Skeletal muscle tissue (tissue), 4 donors: Measurements from ENCODE around the gene DERL3. TPM values are rescaled to one million over a fixed set of nuclear protein-coding genes. Genes with fewer than 3 reads are reported as not detected.
A peak's percentile ranks its signal among the peaks of the same experiment; 100 is the strongest.

Source experiments
- H3K27ac ChIP-seq: one replicate; pipeline ENCODE4 v1.7.0; 2013; ENCODE audit warnings: mild to moderate bottlenecking, low read depth, low read length, inconsistent platforms
- H3K27me3 ChIP-seq, 3 donors: one replicate each; pipeline ENCODE4 v1.7.0; 2013; ENCODE audit warnings: low read length in 3 of 3; ENCODE audit not compliant: control insufficient read depth in 3 of 3, insufficient read depth in 3 of 3
- H3K36me3 ChIP-seq, 3 donors: one replicate each; pipeline ENCODE4 v1.7.0; 2013; ENCODE audit warnings: low read length in 3 of 3; ENCODE audit not compliant: control insufficient read depth in 3 of 3, insufficient read depth in 3 of 3
- H3K4me1 ChIP-seq, 3 donors: one replicate each; pipeline ENCODE4 v1.7.0; 2013; ENCODE audit warnings: low read length in 3 of 3, mild to moderate bottlenecking in 3 of 3; ENCODE audit not compliant: control insufficient read depth in 3 of 3, insufficient read depth in 3 of 3
- H3K4me3 ChIP-seq, 3 donors: one replicate each; pipeline ENCODE4 v1.7.0; 2013; ENCODE audit warnings: low read length in 3 of 3
- H3K9ac ChIP-seq, 3 donors: one replicate each; pipeline ENCODE4 v1.7.0; 2013; ENCODE audit warnings: low read length in 3 of 3, mild to moderate bottlenecking in 3 of 3, moderate library complexity in 2 of 3, low read depth in 1 of 3
- H3K9me3 ChIP-seq, 3 donors: one replicate each; pipeline ENCODE4 v1.7.0; 2013; ENCODE audit warnings: low read length in 3 of 3; ENCODE audit not compliant: control insufficient read depth in 3 of 3
- total RNA-seq: library from RNA; depleted of rRNA; stranded (reverse); fragments of >200 nt; gene quantifications from one replicate; pipeline ENCODE4 v1.2.3, GENCODE V29; 2014
- donor health status: Osteomylitis.

Gene DERL3
- total RNA-seq, 1 donor from 2014 or later: 1.0 TPM

GRCh38 chr22:23833017-23833751 lies 5.6 kb downstream of the DERL3 start:
- peaks cover 17 to 26% (median 19%) of the 10 kb centered on the region in 3 donors for H3K36me3 ChIP-seq
- peak overlapping the region in 1 of 3 donors; percentile 62 for H3K9ac ChIP-seq
- H3K4me3 ChIP-seq: no peak overlapping the region
- H3K27me3 ChIP-seq: no peaks in the 10 kb centered on the region
- no peaks in the 10 kb centered on the region for H3K9me3 ChIP-seq
- peaks cover 67 to 76% (median 74%) of the 10 kb centered on the region in 3 donors for H3K4me1 ChIP-seq
- no peak overlapping the region for H3K27ac ChIP-seq

GRCh38 chr22:23832226-23833016 lies 6.4 kb downstream of the DERL3 start:
- Histone ChIP-seq H3K9ac (peak overlapping the region in 2 of 3 donors; percentile 43 to 62), H3K9me3 (no peaks in the 10 kb centered on the region), H3K27ac (no peak overlapping the region), H3K4me3 (no peak overlapping the region), H3K4me1 (peaks cover 65 to 78% (median 72%) of the 10 kb centered on the region in 3 donors), H3K27me3 (no peaks in the 10 kb centered on the region), H3K36me3 (peaks cover 17 to 30% (median 24%) of the 10 kb centered on the region in 3 donors)

GRCh38 chr22:23831781-23832180 lies 7.0 kb downstream of the DERL3 start:
- H3K4me3 ChIP-seq: no peak overlapping the region
- H3K4me1 ChIP-seq: peaks cover 65 to 81% (median 75%) of the 10 kb centered on the region in 3 donors
- H3K27ac ChIP-seq: no peak overlapping the region
- no peaks in the 10 kb centered on the region for H3K9me3 ChIP-seq
- no peaks in the 10 kb centered on the region for H3K27me3 ChIP-seq
- peaks cover 22 to 35% (median 29%) of the 10 kb centered on the region in 3 donors for H3K36me3 ChIP-seq
- peak overlapping the region in 1 of 3 donors; percentile 62 for H3K9ac ChIP-seq

- H3K9ac ChIP-seq: no peak overlapping the region
- H3K9me3 ChIP-seq: no peaks in the 10 kb centered on the region
- H3K4me1 ChIP-seq: peaks cover 61 to 77% (median 73%) of the 10 kb centered on the region in 3 donors
- no peak overlapping the region for H3K27ac ChIP-seq
- no peaks in the 10 kb centered on the region for H3K27me3 ChIP-seq
- peaks cover 27 to 38% (median 30%) of the 10 kb centered on the region in 3 donors for H3K36me3 ChIP-seq
- no peak overlapping the region for H3K4me3 ChIP-seq
These were observed 7.5 kb downstream of the DERL3 start for GRCh38 chr22:23831261-23831660.

- Histone ChIP-seq H3K27ac (peak overlapping the region; percentile 83), H3K27me3 (no peaks in the 10 kb centered on the region), H3K36me3 (peaks cover 39 to 46% (median 41%) of the 10 kb centered on the region in 3 donors), H3K9ac (no peak overlapping the region), H3K4me3 (no peak overlapping the region), H3K9me3 (no peaks in the 10 kb centered on the region), H3K4me1 (peaks cover 48 to 63% (median 59%) of the 10 kb centered on the region in 3 donors)
These were observed 8.9 kb downstream of the DERL3 start for GRCh38 chr22:23829845-23830372.

- peaks cover 41 to 56% (median 51%) of the 10 kb centered on the region in 3 donors for H3K4me1 ChIP-seq
- peak overlapping the region in 2 of 3 donors; percentile 3 to 72 for H3K9ac ChIP-seq
- H3K27ac ChIP-seq: peak overlapping the region; percentile 83
- H3K9me3 ChIP-seq: no peaks in the 10 kb centered on the region
- peak overlapping the region in 2 of 3 donors; percentile 35 to 40 for H3K4me3 ChIP-seq
- H3K27me3 ChIP-seq: no peaks in the 10 kb centered on the region
- H3K36me3 ChIP-seq: peaks cover 45 to 55% (median 48%) of the 10 kb centered on the region in 3 donors
These were observed 9.8 kb downstream of the DERL3 start for GRCh38 chr22:23828800-23829680.

- peak overlapping the region; percentile 36 for H3K27ac ChIP-seq
- peak overlapping the region in 2 of 3 donors; percentile 3 to 28 for H3K9ac ChIP-seq
- no peaks in the 10 kb centered on the region for H3K9me3 ChIP-seq
- no peaks in the 10 kb centered on the region for H3K27me3 ChIP-seq
- H3K36me3 ChIP-seq: peaks cover 47 to 58% (median 51%) of the 10 kb centered on the region in 3 donors
- no peak overlapping the region for H3K4me3 ChIP-seq
- peaks cover 38 to 51% (median 50%) of the 10 kb centered on the region in 3 donors for H3K4me1 ChIP-seq
These were observed 11.3 kb downstream of the DERL3 start for GRCh38 chr22:23827351-23827995.

GRCh38 chr22:23826510-23827350 lies 12.1 kb downstream of the DERL3 start:
- no peaks in the 10 kb centered on the region for H3K27me3 ChIP-seq
- H3K4me3 ChIP-seq: no peak overlapping the region
- H3K4me1 ChIP-seq: peaks cover 40 to 51% (median 48%) of the 10 kb centered on the region in 3 donors
- H3K9me3 ChIP-seq: no peaks in the 10 kb centered on the region
- H3K27ac ChIP-seq: peak overlapping the region; percentile 36
- no peak overlapping the region for H3K9ac ChIP-seq
- peaks cover 43 to 59% (median 54%) of the 10 kb centered on the region in 3 donors for H3K36me3 ChIP-seq
